GM19035 (cell line): ENCODE results near the gene JUND.
A peak's percentile ranks its signal among the peaks of the same experiment; 100 is the strongest.
"Not testable (repeated sequence)": the region's sequence is repeated elsewhere in the genome, so short reads cannot be mapped to it uniquely, and the experiment has no call there.

Source experiments
- ATAC-seq: cut with Tn5 transposase; IDR thresholded peaks from one replicate; pipeline ENCODE4 v1.9.1; 2021; ENCODE audit not compliant: unreplicated experiment

The JUND gene

DNA sequence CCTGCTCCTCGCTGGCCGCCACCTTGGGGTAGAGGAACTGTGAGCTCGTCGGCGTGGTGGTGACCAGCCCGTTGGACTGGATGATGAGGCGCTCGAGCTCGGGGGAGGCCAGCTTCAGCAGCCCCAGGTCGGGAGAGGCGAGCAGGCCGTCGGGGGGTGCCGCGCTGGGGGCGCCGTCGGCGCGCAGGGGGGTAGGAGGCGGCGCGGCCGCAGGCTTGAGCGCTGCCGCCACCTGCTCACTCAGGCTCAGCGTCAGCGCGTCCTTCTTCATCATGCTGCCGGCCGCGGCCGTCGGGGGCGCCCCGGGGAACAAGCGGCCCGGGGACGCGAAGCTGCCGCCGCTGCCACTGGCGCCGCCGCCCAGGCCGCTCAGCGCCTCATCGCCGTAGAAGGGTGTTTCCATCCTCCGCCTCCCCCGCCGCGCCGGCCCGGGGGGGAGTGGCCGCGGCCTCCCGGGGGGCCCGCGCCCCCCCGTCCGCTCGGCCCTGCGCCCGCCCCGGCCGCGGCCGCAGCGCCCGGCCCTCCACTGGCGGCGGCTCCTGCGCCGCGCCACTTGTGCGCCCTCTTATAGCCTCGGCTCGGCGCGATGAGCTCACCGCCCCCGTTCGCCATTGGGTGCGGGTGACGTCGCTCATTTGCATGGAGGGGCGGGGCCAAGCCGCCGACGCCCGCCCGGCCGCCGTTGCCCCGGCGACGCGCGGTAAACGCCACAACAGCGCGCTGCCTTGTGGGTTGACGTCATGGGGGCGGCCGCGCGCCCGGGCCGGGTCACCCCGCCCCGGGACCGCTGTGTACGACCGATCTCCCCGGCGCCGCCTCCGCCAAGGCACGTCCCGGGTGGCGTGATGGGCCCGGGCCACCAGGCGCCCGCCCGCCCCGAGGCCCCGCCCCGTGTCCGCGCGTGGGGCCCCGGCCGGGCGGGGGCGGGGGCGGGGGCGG lies at the start of gene JUND:
Gene JUND (minus strand): TSS at position 541 of the 939 bp plus-strand sequence. CDS start 138 bp downstream, at position 403.
- ATAC-seq = peak; percentile 64

DNA sequence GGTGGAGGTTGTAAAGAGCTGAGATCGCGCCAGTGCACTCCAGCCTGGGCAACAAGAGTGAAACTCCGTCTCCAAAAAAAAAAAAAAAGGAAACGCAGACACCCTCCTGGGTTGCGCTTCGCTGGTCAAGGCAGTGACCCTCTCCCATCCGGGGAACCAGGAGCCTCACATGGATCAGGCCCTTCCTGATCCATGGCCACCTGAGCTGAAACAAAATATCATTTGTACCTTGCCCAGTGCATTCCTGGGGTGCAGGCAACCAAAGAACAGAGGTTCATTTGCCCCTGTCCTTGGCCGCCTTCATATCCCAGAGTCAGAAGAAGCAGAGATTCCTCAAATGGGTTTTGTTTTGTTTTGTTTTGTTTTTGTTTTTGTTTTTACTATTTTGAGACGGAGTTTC lies 49.4 kb upstream of the JUND start:
- ATAC-seq = no peak

GRCh38 chr19:18329035-18329376 lies 47.6 kb upstream of the JUND start:
- no peak for ATAC-seq

DNA sequence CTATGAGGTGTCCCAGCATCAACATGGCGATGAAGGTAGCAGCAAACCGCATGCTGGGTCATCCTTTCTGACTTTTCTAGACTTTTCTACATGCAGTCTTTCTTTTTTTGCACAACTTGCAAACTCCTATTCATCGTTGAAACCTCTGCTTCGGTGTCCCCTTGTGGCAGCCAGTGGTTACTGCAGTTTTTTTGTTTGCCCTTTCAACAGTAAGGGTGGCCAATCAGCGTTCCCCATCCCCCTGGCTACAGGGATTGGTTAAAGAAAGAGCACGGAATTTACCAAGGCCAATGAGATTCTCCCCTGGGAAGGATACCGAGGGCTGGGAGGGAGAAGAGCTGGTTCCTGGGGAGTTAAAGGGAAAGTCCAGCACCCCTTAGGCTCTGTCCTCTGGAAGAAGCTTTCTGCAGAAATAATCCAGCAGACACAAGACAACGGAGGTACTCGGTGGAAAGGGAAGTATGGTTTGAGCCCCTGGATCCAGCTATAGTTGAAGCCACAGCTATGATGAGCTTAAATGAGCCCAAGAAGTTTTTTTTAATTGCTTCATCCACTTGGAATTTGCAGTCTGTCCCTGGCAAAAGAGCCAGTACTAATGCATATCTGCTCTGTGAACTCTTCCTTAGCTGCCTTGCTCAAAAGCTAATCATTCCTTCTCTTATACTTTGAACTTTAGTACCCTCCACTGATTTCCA lies 47.1 kb upstream of the JUND start:
- peak; percentile 75 for ATAC-seq

DNA sequence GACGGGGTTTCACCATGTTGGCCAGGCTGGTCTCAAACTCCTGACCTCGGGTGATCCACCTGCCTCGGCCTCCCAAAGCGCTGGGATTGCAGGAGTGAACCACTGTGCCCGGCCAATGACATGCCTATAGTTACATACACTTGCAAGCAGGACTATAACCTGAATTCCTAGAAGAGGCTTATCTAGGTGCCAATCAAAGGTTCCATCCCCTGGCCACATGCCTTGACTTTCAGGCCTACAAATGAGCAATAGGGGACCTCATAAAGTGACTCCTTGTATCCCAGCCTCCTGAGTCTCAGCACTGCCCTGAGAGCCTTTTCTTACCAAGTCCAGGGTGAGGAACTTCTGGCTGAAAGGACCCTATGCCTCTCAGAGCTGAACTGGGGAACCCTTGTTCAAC lies 45.4 kb upstream of the JUND start:
- no peak for ATAC-seq

DNA sequence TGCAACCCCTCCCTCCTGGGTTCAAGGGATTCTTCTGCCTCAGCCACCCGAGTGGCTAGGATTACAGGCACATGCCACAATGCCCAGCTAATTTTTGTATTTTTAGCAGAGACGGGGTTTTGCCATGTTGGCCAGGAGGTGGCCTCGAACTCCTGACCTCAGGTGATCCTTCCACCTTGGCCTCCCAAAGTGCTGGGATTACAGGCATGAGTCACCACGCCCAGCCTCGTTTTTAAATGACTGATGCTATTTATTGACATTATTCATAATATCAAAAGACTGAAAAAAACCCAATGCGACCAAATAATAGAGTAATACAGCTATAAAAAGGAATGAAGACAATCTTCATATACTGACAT lies 42.9 kb upstream of the JUND start:
- not testable (repeated sequence) for ATAC-seq

DNA sequence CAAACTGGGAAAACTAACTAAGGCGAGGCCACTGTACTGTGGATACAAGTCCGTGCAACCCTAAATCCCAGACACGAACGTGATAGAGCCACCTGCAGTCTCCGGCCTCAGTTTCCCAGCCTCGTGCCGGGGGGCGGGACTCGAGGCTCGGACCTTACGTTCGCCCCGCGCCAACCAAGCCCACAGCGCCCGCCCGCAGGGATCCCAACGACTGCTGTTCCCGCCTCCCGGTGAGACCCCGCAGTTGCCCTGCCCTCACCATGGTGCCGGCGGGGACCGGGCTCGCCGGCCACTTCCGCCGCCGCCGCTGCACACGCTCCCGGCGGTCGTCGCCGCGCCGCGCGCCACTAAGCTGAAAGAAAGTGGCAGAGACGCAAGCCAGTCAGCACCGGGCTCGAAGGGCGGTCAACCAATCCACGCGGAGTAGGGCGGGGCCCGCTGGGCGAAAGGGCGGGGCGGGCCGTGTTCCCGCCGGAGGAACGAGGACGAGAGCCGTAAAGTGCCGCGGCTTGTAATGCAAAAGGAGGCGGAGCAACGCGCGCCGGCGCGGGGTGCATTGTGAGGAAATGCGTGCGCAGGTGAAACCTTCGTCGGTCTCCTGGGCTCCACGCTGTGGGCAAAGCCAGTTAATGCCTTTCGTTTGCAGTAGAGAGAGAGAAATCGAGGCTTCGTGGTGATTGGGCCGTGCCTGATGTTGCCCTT lies 41.5 kb upstream of the JUND start, which contains the start of gene LSM4:
Gene LSM4 (minus strand): TSS at position 318 of the 702 bp plus-strand sequence. CDS start 56 bp downstream, at position 262.
- ATAC-seq = peak; percentile 95

DNA sequence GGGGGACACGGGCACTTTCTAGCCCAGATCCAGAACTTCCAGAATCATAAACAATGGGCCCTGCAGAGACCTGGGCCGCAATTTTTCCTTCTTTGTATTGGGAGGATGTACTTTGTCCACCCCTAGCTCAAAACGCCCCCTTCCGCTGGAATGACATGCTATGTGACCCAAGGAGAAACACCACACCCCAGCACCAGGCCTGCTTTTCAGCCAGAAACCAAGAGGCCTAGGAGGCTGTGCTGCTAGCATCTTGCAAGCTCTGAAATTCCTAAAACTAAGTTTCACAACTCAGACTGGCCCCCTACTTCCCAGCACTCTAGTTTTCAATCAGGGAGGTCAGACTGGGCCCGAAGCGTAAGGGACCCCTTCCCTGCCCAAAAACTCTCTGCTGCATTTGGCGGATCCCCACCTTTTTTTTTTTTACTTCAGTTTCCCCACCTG lies 40.9 kb upstream of the JUND start:
- ATAC-seq = no peak

GRCh38 chr19:18321734-18322102 lies 40.3 kb upstream of the JUND start:
- ATAC-seq = no peak

GRCh38 chr19:18320865-18321733 lies 39.7 kb upstream of the JUND start:
- ATAC-seq = no peak

GRCh38 chr19:18319591-18320135 lies 38.2 kb upstream of the JUND start:
- ATAC-seq = no peak

GRCh38 chr19:18317961-18318800 lies 36.8 kb upstream of the JUND start:
- no peak for ATAC-seq

- no peak for ATAC-seq
Observed at GRCh38 chr19:18313398-18313797, 32.0 kb upstream of the JUND start.

DNA sequence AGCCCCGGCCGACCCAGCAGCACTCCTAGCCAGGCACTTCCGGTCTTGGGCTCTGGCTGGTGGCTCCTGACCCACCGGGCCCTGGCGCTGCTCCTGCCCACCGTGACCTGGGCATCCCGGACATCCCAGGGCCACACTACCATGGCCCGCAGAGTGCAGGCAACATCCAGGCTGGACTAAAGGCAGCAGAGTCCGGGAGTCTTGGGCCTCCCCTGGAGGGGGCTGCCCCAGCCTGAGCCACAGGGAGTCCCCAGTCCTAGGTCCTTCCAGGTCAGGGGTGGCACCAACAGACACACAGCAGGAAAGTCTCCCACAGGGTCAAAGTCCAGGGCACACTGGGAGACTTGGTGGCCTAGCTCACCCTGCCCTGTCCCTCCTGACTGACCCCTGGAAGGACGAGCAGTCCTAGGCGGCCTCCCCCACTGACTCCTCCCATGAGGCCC lies 30.7 kb upstream of the JUND start:
- no peak for ATAC-seq

DNA sequence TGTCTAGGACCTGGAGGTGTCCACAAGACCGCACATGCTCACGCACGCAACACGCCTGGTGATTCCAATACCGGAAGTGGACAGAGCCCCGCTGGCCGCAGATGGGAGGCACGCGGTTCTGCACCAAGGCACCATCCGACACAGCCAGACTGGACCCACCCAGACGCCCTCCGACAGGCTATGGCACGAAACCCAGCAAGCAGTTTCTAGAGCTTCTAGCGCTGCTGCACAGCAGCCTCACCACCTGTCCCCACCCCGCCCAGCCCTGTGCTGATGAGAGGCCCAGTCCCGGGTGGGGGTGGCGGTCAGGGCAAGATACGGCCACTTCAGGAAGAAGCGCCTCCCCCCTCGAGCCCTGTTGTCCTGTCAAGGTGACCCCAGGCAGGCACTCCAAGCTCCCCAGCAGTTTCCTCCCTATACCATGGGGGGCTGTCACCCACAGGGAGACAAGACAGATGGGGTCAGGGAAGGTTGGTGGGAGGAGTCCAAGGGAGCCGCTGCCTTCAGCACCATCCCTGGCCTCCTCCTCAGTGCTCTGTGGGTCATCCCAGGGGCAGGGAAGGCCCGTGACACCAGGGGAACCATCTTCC lies 30.2 kb upstream of the JUND start:
- ATAC-seq = no peak

GRCh38 chr19:18310966-18311365 lies 29.5 kb upstream of the JUND start:
- no peak for ATAC-seq

GRCh38 chr19:18310118-18310909 lies 28.9 kb upstream of the JUND start:
- ATAC-seq = no peak

- no peak for ATAC-seq
Observed at GRCh38 chr19:18309525-18310064, 28.2 kb upstream of the JUND start.
